IPS-11a (cell line): Measurements from ENCODE around the gene TSPAN18.

Experiments used
- H3K4me3 ChIP-seq: one replicate; pipeline ENCODE4 v1.5.1; 2013; ENCODE audit warnings: low read depth, low read length, control low read depth

TSPAN18 gene

DNA sequence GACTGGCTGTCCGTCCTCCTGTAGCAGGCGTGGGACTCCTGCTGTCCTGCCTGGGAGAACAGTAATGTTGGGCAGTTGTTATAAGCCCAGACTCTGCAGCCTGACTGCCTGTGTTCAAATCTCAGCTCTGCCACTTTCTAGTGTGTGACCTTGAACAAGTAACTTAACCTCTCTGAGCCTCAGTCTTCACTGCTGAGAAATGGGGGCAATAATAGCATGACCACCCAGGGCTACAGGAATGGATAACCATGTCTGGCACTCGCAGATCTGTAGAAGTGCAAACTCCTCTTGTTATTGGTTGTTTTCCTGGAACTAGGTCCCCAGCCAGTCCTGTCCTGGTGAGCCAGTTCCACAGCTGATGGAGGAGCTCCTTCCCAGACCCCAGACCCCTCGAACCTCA, 154.2 kb downstream of the TSPAN18 start:
- no peak overlapping the region for H3K4me3 ChIP-seq

DNA sequence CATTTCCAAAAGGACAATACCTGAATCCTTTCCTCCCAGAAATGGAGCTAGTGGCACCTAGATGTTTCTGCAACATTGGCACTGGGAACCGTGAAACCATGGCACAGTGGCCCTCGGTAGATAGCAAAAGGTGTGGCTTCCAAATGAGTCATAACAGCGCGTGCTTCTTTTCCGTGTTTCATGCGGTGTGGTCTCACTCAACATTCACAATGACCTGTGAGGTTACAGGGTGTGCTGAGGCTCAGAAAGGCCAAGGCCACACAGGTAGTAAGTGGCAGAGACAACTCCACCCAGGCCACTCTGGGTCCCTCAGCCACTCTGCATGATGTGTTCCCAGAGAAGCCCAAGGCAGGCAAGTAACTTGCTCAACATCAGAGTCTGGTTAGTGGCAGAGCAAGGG, 156.5 kb downstream of the TSPAN18 start:
- no peak overlapping the region for H3K4me3 ChIP-seq

DNA sequence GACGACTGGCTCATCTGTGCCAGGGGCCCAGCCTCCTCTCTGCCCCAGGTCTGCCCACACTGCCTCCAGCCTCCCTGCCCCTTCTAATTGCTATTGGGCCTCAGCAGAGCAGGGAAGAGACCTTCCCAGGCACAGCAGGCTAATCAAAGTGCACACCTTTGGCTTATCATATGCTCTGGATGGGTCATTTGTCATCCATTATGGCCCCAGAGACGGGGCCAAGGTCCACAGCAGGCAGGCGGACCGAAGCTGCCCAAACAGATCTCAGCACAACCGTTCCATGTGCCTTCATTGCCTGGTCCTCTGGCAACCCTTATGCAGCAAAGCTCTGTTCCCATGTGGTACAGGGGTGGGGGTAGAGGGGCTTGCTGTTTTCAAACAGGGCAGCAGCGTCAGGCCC, 157.3 kb downstream of the TSPAN18 start:
- H3K4me3 ChIP-seq, result no peak overlapping the region

GRCh38 chr11:44885065-44885810, 158.5 kb downstream of the TSPAN18 start:
- no peak overlapping the region for H3K4me3 ChIP-seq

- no peak overlapping the region for H3K4me3 ChIP-seq
Measured at GRCh38 chr11:44885919-44886789, 159.4 kb downstream of the TSPAN18 start.

DNA sequence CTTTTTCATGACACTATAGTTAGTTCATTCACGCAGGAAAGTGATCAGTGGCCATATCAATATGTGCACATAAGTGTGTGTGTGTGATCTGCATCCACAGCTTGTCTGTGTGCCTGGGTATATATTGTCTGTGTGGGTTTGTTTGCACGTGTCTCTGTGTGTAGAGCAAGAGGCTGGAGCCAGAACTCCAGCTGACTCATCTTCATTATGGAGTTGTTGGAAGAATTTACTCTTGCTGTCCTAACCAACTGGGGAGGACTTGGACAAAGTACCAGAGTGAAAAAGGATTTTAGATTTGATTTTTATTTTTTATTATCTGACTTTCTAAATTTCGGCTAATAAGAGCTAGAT, 160.0 kb downstream of the TSPAN18 start:
- no peak overlapping the region for H3K4me3 ChIP-seq

DNA sequence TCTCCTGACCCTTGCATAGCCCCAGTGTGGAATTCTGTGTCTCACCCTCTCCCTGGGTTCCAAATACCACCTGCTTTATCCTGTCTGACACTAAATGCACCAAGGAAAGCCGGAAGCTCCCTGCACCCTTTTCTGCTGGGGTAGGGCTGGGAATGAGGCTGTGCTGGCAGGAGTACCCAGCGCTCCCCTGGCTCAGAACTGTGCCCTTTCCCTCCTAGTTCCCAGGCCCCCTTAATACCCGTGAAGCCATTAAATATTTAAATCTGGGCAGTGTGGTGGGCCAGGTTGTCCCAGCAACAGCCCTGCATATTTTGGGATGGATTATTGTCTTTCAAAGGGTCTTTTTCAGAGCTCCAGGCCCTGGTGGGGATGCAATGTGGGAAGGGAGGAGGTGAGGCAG, 160.9 kb downstream of the TSPAN18 start:
- no peak overlapping the region for H3K4me3 ChIP-seq

- no peak overlapping the region for H3K4me3 ChIP-seq
Measured at GRCh38 chr11:44889266-44889665, 162.5 kb downstream of the TSPAN18 start.

DNA sequence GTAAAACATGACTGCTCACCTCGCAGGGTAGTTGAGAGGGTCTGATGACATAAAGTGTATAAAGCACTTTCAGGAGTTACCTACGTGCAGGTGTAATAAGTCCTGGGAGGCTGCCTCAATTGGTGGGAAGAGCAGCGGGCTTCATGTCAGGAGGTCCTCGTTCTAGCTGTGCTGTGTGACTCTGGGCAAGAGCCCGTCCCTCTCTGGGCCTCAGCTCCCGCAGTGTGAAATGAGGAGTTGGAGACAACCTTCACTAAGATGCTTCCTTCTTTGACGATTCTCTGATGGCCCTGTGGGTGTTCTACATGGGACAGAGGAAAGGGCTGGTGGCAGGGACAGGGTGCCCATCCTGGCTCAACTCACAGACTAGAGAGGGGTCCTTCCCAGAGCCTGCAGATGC, 166.1 kb downstream of the TSPAN18 start:
- H3K4me3 ChIP-seq, result no peak overlapping the region

- H3K4me3 ChIP-seq, result no peak overlapping the region
Measured at GRCh38 chr11:44893308-44893822, 166.6 kb downstream of the TSPAN18 start.

DNA sequence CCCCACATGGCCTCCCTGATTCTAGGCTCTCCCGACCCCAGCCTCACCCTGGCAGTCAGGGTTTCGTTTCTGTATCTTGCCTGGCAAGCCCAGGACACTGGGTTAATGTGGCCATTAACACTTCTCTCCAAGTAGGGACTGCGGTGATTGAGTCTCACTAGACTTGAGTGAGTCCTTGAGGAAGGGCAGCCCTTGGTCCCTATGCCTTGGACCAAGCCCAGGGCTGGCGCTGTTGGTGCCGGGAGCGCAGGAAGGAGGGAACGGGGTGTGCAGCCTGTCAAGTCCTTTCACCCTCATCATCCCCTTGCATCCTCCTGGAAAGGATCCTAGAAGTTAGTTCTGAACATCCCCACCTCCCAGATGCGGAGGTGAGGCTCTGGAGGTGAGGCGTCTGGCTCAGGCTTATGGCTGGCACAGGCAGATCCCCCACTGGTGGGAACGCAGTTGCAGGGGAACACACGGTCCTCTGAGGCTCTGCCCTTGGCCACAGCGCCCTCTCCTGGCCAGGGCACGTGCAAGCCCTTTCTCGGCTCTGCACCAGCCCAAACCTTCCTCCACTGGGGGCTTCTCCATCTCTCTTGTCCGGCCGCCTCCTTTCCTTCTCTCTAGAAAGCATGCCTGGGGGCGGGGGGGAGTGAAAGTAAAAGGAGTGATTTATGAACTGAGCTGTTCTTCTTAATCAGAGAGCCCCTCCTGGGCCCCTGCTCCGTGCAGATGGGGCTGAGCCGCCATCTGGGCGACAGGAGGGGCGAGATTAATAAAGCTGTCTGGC, 167.3 kb downstream of the TSPAN18 start:
- no peak overlapping the region for H3K4me3 ChIP-seq

GRCh38 chr11:44899959-44900358, 173.2 kb downstream of the TSPAN18 start:
- no peak overlapping the region for H3K4me3 ChIP-seq

GRCh38 chr11:44901120-44901633, 174.4 kb downstream of the TSPAN18 start:
- no peak overlapping the region for H3K4me3 ChIP-seq

DNA sequence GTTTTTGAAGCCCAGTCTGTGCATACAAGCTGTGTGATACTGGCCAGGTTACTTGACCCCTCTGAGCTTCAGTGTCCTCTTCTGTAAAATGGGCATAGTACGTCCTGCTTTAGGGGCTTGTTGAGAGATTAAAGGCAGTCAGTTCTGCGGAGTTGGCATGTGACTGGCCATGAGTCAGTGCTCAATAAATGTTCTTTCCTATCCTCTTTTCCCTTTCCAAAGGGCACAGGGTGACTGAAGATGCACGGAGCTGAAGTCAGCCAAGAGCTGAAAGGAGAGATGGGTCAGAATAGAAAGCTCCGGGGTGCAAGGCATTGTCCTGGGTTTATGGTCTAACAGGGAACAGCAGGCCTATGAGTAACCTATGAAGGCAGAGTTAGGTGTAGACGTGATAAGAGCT, 175.0 kb downstream of the TSPAN18 start:
- no peak overlapping the region for H3K4me3 ChIP-seq

DNA sequence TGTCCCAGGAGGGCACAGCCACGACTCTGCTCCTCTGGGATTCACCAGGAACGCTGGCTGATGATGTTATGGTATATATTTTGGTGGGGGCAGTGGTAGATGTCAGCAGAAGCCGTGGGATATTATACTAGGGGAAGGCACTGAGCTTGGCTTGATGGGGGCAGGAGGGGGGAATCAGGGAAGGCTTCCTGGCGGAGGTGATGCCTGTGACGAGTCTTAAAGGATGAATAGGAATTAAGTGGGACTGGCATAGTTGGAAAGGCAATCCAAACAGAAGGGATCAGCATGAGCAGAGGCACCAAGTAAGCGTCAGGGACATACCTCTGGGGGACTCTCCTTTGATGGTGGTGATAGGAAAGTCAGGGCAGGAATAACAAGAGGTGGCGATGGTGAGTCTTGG, 176.3 kb downstream of the TSPAN18 start:
- no peak overlapping the region for H3K4me3 ChIP-seq

- H3K4me3 ChIP-seq, result no peak overlapping the region
Measured at GRCh38 chr11:44903518-44903917, 176.8 kb downstream of the TSPAN18 start.

DNA sequence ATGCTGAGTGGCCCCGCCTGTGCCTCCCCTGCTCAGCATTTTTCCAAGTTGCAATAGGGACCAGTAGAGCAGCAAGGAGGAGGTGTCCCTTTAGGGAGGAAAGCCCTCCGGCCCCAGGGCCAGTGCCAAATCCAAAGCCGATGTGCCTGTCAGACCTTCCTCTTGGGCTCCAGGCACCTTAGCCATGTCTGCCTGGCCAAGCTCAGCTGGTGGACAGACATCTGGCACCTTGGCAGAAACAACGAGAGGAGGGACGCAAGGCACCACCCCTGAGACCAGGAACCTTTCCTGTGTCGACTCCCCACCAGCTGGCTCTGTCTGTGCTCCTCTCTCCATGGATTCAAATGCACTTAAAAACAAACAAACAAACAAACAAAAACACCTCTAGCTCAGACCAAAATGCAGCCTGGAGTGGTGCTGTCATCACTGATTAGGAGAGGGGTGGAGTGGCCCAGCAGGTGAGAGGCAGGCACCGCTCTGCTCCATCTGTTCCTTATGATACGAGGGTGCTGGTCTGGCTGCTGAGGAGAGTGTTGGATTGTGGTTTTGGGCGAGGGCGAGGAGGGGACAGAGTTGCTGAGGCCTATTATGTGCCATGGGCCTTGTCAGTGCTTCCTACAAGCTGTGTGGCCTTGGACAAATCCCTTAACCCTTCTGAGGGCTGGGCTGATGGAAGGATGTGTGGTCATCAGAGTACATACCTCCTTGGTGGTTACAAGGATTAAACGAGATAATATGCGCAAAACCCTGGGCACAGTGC, 177.7 kb downstream of the TSPAN18 start:
- no peak overlapping the region for H3K4me3 ChIP-seq

GRCh38 chr11:44905131-44905866, 178.5 kb downstream of the TSPAN18 start:
- no peak overlapping the region for H3K4me3 ChIP-seq

DNA sequence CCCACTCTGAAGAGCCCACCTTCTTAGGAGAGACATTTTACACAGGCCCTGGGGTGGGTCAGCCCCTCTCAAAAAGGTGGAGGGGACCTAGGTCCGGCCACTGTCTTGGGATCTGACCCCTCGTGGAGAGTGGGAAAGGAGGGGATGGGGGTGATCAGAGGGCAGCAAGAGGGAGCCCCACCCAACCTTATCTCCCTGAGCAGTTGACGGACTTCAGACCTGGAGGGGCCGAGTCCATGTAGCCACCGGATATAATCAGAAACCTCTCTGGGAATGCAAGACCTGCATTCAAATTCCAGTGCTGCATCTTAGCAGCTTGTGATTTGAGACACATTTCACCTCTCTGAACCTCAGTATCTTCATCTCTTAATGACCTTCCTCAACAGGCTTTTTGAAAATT, 179.9 kb downstream of the TSPAN18 start:
- H3K4me3 ChIP-seq, result no peak overlapping the region

DNA sequence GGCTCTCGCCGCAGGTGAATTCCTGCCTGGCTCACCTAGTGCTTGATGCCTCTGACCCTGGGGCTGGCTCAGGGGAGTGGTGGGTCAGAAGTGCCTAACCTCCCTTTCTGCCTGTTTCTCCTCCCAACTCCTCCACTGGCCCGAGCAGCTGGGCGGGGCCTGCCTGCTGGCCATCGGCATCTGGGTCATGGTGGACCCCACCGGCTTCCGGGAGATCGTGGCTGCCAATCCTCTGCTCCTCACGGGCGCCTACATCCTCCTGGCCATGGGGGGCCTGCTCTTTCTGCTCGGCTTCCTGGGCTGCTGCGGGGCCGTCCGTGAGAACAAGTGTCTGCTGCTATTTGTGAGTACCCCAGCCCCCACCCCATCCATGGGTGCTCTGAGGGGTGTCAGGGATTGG, 182.8 kb downstream of the TSPAN18 start:
- H3K4me3 ChIP-seq, result no peak overlapping the region
